Lower leg skin (tissue), 3 donors: ENCODE results near the gene CD86.

Experiments
- POLR2A ChIP-seq, 2 donors: fragments of 450-650 bp; IDR thresholded peaks; one replicate each; pipeline ENCODE4 v1.6.1; 2016 to 2017; ENCODE audit warnings: antibody characterized with exemption in 2 of 2, mild to moderate bottlenecking in 1 of 2, moderate library complexity in 1 of 2
- TF ChIP-seq, protein P1 (sequence below), 3 donors: fragments of 450-650 bp; IDR thresholded peaks; one replicate each; pipeline ENCODE4 v1.5.1; 2016; ENCODE audit warnings: antibody characterized with exemption in 3 of 3, mild to moderate bottlenecking in 3 of 3, moderate library complexity in 2 of 3

- no peak for TF ChIP-seq POLR2A (IDR thresholded peaks at IDR 0.05)
- TF ChIP-seq, protein P1, sequence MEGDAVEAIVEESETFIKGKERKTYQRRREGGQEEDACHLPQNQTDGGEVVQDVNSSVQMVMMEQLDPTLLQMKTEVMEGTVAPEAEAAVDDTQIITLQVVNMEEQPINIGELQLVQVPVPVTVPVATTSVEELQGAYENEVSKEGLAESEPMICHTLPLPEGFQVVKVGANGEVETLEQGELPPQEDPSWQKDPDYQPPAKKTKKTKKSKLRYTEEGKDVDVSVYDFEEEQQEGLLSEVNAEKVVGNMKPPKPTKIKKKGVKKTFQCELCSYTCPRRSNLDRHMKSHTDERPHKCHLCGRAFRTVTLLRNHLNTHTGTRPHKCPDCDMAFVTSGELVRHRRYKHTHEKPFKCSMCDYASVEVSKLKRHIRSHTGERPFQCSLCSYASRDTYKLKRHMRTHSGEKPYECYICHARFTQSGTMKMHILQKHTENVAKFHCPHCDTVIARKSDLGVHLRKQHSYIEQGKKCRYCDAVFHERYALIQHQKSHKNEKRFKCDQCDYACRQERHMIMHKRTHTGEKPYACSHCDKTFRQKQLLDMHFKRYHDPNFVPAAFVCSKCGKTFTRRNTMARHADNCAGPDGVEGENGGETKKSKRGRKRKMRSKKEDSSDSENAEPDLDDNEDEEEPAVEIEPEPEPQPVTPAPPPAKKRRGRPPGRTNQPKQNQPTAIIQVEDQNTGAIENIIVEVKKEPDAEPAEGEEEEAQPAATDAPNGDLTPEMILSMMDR (IDR thresholded peaks at IDR 0.05), result no peak
Measured at GRCh38 chr3:122064326-122064725, 9.2 kb downstream of the CD86 start.
